PFSK-1 (cell line): ENCODE measurements around the gene KRT81.

ENCODE experiments used
- POLR2AphosphoS5 ChIP-seq: IDR thresholded peaks from 2 replicates; pipeline ENCODE4 v1.6.1; 2012; ENCODE audit warnings: low read depth, mild to moderate bottlenecking, control low read depth, low read length, moderate library complexity
- TAF1 ChIP-seq: IDR thresholded peaks from 2 replicates; pipeline ENCODE4 v1.6.1; 2012; ENCODE audit warnings: low read length, control low read depth, borderline replicate concordance; ENCODE audit not compliant: insufficient read depth
- TF ChIP-seq, protein P1 (sequence below), 2 experiments: IDR thresholded peaks; 2 replicates each; pipeline versions ENCODE4 v1.6.1 to v1.8.0; 2011 to 2012; ENCODE audit warnings: low read depth in 2 of 2, low read length in 2 of 2, control low read depth in 1 of 2, inconsistent platforms in 1 of 2, mild to moderate bottlenecking in 1 of 2, moderate library complexity in 1 of 2; ENCODE audit not compliant: insufficient read depth in 1 of 2

DNA sequence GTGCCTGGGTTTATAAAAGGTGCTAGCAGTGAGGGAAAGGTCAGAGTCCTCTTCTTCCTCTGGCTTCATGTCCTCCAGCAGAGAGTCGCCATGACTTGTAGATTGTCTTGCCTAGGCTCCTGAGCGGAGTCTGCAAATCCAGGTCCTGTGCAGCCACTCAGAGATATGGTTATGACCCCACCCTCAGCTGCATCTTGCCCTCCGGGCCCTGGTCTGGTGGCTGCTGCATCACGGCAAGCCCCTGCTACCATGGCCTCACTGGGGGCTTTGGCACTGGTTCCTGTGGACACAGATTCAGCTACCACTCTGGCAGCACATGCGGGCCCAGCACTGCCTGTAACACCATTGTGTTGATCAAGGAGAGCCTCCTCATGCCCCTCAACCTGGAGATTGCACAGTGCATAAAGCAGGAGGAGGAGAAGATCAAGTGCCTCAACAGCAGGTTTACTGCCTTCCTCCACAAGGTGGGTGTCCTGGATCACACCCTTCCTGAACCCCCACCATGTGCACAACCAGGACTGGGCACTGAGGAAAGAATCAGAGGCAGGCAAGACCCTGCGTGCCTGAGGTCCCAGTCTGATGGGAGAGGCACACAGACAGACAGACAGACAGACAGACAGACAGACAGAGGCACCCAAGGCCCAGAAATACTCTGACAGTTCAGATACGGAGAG, 27.4 kb downstream of the KRT81 start:
- TF ChIP-seq POLR2AphosphoS5: no peak
- TF ChIP-seq, protein P1, sequence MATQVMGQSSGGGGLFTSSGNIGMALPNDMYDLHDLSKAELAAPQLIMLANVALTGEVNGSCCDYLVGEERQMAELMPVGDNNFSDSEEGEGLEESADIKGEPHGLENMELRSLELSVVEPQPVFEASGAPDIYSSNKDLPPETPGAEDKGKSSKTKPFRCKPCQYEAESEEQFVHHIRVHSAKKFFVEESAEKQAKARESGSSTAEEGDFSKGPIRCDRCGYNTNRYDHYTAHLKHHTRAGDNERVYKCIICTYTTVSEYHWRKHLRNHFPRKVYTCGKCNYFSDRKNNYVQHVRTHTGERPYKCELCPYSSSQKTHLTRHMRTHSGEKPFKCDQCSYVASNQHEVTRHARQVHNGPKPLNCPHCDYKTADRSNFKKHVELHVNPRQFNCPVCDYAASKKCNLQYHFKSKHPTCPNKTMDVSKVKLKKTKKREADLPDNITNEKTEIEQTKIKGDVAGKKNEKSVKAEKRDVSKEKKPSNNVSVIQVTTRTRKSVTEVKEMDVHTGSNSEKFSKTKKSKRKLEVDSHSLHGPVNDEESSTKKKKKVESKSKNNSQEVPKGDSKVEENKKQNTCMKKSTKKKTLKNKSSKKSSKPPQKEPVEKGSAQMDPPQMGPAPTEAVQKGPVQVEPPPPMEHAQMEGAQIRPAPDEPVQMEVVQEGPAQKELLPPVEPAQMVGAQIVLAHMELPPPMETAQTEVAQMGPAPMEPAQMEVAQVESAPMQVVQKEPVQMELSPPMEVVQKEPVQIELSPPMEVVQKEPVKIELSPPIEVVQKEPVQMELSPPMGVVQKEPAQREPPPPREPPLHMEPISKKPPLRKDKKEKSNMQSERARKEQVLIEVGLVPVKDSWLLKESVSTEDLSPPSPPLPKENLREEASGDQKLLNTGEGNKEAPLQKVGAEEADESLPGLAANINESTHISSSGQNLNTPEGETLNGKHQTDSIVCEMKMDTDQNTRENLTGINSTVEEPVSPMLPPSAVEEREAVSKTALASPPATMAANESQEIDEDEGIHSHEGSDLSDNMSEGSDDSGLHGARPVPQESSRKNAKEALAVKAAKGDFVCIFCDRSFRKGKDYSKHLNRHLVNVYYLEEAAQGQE (IDR thresholded peaks at IDR 0.05; ENCODE audit: insufficient read depth in 1 of 2, low read depth in 2 of 2, low read length in 2 of 2): no peak
- TF ChIP-seq TAF1: no peak
